ENCODE results near the gene TNIP2. TPM values are rescaled to one million over a fixed set of nuclear protein-coding genes. Genes with fewer than 3 reads are reported as not detected.

Gene TNIP2
- 30.2 TPM for total RNA-seq

GRCh38 chr4:2755821-2756690 lies at the start of gene TNIP2:
TNIP2 (minus strand) TSS chr4:2756336; CDS start chr4:2756289, 47 bp downstream.
- DNase-seq (ENCODE audit: low read depth in 2 of 3, low spot score in 2 of 3): peak; percentile 65 to 72 (median 67)

DNA sequence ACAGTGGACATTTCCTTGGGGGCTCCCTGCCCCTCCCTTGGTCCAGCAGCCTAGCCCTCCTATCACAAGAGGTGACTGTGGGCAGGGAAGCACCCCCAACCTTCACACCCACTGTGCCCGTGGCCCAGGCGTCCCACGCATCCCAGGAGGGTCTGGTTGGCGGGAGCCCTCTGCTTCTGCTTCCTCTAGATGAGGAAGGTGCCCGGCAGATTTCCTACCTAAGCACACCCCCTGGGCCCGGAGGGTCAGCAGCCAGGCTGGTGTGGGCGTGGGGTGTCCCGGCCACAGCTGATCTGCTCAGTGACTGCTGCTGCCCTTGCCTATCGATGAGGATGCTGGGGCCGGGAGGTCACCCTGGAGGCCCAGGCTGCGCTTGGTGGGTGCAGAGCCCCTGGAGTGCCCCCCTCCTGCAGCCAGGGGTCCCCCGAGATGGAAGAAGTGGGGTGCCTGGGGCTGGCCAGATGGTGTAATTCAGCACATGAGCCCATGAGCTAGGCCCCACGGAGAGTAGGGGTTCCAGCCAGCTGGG lies 48.9 kb upstream of the TNIP2 start:
- DNase-seq (ENCODE audit: low read depth in 2 of 3, low spot score in 2 of 3): no peak

- no peak for DNase-seq (ENCODE audit: low read depth in 2 of 3, low spot score in 2 of 3)
Measured at GRCh38 chr4:2804449-2804972, 48.4 kb upstream of the TNIP2 start.

DNA sequence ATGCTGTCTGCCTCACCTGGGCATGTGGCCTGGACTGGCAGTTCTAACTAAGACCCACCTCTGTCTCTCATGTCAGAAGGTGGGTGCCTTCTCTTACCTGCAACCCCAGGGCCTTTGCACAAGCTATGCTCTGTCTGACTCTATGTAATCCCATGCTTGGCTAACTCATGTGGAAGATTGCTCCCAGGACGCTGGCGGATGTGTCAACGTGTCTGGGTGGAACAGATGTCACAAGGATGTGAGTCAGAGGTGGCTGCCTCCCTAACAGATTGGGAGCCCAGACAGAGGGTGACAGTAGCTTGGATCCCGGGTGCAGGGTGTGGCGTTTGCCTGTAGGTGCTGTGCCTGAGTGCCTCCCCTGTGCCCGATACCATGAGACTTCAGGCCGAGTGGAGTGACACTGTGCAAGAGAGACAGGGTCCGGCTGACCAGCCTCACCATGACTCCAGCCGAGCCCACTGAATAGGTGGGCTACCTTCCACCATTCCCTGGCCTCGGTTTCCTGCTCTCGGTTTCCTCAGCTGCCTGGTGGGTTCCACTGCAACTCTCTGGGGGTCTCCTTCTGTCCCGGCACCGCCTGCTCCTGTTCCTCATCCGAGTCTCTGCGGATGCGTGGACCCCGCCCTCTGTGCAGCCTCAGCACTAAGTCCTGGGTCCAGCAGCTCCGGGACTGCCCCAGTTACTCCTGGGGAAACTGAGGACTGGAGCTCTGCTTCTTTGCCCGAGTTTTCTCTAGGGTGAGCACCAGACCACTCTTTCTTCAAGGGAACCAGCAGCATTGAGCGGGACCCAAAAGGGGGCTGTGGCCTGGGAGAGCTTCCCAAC lies 47.7 kb upstream of the TNIP2 start:
- no peak for DNase-seq (ENCODE audit: low read depth in 2 of 3, low spot score in 2 of 3)

- DNase-seq (ENCODE audit: low read depth in 2 of 3, low spot score in 2 of 3): no peak
Measured at GRCh38 chr4:2802618-2803531, 46.7 kb upstream of the TNIP2 start.

DNA sequence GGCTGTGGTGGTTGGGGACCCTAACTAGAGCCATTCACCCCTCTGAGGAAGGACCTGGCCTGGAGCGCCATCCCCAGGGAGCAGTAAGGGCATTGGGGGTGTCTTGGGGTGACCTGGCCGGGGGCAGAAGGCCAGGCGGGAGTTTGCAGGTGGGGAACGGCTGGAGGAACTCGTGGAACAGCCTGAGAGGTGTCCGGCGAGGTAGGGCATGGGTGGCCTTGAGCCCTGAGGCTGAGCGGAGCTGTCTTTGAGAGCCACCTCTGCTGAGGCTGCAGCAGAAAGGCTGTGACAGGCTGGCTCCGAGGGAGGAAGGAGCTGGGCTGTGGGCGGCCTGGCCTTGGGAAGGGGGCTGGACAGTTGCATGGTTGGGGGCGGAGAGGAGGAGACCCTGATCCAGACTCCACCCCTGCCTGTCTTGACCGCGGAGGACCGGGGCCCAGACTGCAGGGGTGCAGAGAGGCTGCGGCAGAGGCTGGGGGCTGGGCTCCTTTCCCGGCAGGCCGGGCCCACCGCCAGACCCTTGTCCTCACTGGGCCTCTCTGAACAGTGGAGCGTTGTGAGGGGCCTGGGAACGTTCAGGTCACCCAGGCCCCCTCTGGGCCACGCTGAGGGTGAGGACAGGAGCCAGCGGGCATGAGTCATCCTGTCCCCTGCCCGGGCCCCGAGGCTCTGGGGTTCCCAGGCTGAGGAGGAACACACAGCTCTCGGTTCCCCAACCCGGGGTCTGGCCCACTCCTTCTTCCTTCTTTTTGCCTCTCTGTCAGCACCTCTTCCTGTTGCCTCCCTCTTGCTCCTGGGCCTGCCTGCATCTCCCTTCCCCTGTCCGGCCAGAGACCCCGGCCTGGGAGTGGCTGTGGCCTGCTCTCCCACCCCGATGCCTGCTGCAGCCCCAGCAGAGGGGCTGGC lies 44.8 kb upstream of the TNIP2 start:
- DNase-seq (ENCODE audit: low read depth in 2 of 3, low spot score in 2 of 3): peak in 2 of 3 donors; percentile 74 to 82

DNA sequence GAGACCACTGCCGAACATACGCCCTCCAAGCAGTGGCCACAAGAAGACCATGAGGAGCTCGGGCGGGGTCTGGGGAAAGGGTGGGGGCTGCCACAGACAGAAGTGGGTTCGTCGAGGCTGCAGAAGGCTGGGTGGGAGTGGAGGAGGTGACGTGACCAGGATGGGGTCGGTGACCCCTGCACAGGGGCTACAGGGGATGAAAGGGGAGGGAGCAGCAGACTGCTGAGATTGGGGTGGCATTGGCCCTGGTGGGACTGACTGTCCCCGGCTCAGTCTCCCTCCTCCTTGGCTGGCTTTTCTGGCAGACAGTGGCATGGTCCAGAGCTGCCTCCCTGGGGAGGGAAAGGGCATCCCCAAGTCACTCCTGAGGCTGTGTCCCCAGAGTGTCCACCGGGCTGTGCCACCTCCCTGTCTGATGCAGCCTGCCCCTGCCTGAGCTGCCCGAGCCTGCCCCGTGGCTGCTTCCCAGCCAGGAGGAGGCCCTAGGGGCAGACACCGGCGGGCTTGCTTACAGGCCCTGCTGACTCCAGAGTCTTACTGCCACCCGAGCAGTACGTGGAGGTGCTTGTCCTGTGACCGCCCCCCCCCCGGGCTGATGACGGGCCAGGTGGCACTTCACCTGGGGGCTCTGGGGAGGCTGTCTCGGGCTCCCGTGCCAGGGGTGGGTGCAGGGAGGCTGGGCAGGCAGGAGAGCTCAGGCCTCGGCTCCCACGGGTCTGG lies 44.0 kb upstream of the TNIP2 start:
- DNase-seq (ENCODE audit: low read depth in 2 of 3, low spot score in 2 of 3): no peak

GRCh38 chr4:2799224-2799911 lies 43.2 kb upstream of the TNIP2 start:
- DNase-seq (ENCODE audit: low read depth in 2 of 3, low spot score in 2 of 3): no peak

DNA sequence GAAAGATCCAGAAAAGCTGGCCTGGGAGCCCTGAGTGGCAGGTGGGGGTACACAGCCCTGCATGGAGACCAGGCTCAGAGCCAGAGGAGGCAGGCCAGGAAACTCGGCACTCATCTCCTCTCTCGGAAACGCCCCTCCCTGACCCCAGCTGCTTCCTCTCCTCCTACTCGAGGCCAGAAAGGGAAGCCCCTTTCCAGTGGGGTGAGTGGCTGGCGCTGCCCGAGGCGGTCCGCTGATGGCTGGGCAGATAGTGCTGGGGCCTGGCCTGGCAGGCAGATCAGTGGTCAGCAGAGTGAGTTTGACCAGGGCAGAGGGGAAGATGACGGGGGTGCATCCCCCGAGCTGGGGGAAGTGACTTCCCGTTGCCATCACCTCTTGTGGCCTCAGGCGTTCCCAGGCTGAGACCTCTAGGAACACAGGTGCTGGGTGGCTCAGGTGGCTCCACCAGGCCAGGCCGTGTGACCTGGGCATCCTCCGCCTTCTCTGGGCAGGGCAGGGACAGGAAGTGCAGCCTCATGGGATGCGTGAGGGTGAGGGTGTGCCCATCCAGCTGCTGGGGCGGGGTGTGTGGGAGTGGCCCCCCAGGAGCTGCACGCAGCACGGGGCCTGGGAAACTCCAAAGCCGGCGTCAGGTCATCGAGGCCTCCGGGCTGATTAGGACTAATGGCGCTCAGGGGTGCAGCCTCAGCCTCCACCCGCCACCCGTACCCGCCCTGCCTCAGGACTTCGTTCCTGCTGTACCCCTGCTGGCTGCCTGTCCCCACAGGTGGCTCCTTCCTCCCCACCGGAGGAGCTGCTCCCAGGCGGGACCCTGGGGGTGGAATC lies 42.5 kb upstream of the TNIP2 start:
- peak in 2 of 3 donors; percentile 81 to 90 for DNase-seq (ENCODE audit: low read depth in 2 of 3, low spot score in 2 of 3)

GRCh38 chr4:2797545-2798305 lies 41.6 kb upstream of the TNIP2 start:
- peak in 2 of 3 donors; percentile 73 to 94 for DNase-seq (ENCODE audit: low read depth in 2 of 3, low spot score in 2 of 3)

DNA sequence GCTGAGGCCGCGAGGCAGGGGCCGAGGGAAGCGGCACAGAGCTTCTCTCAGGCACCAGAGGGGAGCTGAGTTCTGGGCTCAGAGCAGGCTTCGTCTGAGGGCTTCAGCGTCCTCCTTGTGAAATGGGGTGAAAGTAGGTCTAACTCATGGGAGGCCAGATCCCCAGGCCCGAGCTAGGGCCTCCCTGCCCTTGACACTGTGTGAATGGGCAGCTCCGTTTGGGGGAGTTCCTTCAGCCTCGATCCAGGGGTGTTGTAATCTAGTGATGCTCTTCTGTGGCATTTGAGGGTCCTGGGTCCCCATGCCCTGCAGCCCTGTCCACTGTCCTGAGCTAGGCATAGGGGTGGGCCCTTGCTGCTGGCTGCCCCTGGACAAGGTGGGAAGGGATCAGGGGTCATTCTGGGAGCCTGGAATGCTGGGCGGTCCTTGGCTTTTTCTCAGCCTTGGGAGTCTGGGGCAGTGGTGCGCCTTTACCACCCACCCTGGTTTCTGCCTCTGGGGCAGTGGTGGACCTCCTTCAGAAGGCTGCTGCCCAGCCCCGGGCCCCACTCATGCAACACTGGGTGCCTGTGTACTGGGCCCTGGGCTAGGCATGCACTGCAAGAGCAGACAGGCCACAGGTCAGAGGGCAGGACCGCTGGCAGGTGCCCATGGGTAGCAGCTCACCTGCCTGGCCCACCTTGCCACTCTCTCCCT lies 40.9 kb upstream of the TNIP2 start:
- no peak for DNase-seq (ENCODE audit: low read depth in 2 of 3, low spot score in 2 of 3)

GRCh38 chr4:2795893-2796848 lies 40.0 kb upstream of the TNIP2 start:
- DNase-seq (ENCODE audit: low read depth in 2 of 3, low spot score in 2 of 3): no peak

- no peak for DNase-seq (ENCODE audit: low read depth in 2 of 3, low spot score in 2 of 3)
Measured at GRCh38 chr4:2795300-2795892, 39.3 kb upstream of the TNIP2 start.

All from hematopoietic multipotent progenitor cell (in vitro differentiated cells).